NCI-H2107 treated with DMSO at 0.1 percent for 48 hours (cell line): ENCODE results near the gene FKBP9.
A peak's percentile ranks its signal among the peaks of the same experiment; 100 is the strongest.
"Not testable (repeated sequence)": the region's sequence is repeated elsewhere in the genome, so short reads cannot be mapped to it uniquely, and the experiment has no call there.

ENCODE experiments used
- DNase-seq: peaks from one replicate; lab custom pipeline; 2025; ENCODE audit not compliant: unreplicated experiment; lab: John Stamatoyannopoulos, UW

The FKBP9 gene

DNA sequence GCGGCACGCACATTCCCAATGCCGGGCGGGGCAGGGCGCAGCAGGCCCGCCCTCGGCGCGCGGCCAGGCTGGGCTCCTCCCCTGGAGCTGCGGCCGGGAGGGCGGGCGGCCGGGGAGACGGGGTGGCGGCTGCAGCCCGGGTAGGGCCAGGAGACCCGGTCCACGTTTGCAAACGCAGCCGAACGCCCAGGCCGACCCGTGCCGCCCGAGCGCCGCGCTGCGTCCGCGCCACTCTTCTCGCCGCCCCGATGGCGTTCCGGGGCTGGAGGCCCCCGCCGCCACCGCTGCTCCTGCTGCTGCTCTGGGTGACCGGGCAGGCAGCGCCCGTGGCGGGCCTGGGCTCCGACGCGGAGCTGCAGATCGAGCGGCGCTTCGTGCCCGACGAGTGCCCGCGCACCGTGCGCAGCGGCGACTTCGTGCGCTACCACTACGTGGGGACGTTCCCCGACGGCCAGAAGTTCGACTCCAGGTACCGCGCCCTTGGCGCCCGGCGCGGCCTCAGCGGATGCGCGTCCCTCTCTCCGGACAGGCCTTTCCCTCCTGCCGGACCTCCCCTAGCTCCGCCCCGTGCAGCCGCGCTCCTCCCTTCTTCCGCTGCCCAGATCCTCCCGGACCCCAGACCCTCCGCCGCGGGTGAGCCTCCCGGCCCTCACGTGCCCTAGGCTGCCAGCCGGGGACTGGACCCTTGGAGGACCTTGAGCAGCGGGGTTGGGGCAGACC is at the start of gene FKBP9:
FKBP9 (plus strand) TSS at position 115 of the 720 bp plus-strand sequence; CDS start at position 249, 134 bp downstream.
- DNase-seq: peak; percentile 34

GRCh38 chr7:32910195-32910594 is 47.0 kb upstream of the FKBP9 start:
- no peak for DNase-seq

DNA sequence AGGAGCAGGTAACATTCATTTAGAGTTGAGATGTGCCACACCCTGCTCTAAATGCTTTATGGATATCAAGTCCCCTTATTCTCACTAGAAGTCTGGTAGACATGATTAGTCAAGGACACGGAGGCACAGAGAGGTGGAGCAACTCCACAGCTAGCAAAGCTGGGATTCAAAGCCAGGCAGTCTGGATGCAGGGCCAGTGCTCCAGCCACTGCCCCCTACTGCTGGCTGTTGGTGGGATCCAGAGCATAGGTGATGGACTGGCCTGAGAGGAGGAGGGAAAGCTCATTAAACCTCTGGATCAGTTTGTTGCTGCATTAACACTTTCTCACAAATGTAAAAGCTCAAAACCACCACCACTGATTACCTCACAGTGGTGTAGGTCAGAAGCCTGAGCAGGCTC is 43.1 kb upstream of the FKBP9 start:
- DNase-seq: no peak

DNA sequence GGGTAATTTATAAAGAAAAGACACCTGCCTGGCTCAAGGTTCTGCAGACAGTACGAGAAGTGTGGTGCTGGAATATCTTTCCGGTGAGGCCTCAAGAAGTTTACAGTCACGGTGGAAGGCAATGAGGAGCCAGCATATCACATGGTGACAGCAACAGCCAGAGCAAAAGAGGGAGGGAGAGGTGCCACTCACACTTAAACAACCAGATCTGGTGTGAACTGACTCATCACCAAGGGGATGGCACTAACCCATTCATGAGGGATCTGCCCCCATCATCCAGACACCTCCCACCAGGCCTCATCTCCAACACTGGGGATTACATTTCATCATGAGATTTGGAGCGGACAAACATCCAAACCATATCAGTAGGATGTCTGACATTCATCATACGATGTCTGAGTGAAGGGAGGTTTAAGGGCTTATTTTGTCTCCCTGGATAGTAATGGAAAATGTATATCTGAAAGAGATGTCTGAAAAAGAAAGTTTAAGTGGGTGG is 42.2 kb upstream of the FKBP9 start:
- no peak for DNase-seq

DNA sequence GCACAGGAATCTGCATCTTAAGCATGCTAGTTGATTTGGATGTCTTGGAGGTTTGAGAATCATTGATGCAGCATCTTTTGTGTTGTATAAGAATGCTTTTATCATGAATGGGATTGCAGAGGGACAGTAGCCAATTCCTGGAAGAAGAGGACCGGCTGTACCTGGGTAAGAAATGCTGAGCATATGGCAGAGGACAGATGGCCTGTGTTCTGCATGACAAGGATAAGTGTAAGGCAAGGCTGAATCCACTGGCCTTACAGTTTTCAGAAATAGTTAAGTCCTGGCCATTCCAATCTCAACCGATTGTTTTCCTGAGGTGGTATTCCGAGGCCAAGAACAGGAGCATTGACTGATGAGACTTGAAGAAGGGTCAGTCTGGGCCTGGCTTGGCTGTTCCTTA is 41.2 kb upstream of the FKBP9 start:
- DNase-seq: no peak

DNA sequence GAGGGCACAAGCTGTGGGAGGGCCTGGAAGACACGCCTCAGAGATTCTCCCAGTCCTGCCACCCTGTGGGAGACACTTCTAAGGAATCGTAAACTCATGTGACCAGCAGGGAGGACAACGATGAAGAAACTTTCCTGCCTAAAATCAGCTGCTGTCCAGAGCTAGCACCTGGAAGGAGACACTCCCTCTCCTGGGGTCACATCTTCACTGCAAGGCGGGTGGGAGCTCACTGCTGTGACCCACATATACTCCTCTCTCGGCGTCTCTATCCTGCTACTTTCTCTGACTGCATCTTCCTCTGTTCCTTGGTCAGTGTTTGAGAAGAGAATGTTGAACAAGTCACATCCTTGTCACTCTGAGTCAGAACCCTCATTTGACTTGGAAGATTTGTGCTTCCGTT is 40.2 kb upstream of the FKBP9 start:
- DNase-seq: not testable (repeated sequence)

DNA sequence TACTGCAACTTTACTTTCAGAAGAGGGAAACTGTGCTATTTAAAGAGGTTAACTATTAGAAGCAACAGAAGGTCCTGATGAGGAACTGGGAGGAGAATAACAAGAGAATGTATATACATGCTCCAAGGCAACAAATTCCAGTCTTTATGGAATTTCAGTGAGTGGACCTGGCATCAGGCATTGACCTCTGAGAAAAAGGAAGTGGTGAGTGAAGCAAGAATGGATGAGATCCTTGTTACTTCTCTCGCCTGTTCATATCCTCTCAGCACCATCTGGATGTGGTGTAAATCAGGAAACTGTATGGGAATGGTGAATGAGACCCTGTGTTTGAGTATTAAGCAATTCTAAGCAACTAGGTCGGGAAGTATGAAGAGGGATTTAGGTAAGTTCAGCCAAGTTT is 35.3 kb upstream of the FKBP9 start:
- DNase-seq: no peak

GRCh38 chr7:32928785-32929298 is 28.4 kb upstream of the FKBP9 start:
- no peak for DNase-seq

DNA sequence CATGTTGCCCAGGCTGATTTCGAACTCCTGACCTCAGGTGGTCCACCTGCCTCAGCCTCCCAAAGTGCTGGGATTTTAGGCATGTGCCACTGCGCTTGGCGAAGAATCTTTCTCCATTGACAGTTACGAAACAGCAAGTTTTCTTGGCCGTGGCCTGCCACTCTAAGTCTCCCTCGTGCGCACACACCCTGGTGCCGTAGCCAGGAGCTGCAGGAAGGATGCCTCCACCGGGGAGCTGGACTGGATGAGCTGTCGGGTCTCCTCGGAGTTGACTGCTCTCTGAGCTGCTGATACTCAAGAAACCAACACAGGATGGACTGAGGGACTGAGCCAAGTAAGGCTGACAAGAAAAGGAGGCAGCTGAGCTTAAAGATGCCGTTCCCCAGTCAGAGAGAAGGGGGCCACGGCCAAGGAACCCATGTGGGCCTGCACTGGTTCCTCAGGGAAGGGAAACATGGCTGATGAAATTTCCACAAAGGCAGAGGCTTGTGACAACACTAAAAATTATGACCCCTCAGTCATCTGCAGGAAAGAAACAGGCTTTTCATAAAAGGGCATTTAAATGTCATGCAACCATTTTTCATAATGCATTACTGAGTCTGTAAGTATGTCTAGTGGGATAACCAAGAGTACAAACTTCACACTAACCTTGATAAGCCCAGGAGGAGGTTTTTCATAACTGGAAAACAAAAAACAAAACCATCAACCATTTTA is 27.7 kb upstream of the FKBP9 start:
- DNase-seq: no peak

- no peak for DNase-seq
Observed at GRCh38 chr7:32930378-32930777, 26.9 kb upstream of the FKBP9 start.

- no peak for DNase-seq
Observed at GRCh38 chr7:32935558-32935957, 21.7 kb upstream of the FKBP9 start.

DNA sequence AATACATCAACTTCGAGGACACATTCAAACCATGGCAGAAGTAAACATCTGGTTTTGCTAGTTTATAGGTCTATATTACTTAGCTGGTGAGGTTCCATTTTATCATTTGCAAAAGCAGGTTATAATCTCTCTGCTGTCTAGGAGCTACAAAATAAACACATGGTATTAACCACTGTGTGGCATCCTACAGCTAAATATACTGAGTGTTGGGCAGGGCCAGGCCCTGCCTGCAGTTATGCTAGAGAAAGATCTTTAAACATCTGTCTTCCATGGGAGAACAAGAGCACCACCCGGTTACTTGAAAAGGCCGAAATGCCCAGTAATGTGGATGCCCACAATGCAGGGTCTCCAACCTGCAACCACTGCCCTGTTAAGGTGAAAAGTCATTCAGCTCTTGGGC is 20.6 kb upstream of the FKBP9 start:
- DNase-seq: no peak

GRCh38 chr7:32937344-32938174 is 19.7 kb upstream of the FKBP9 start:
- no peak for DNase-seq

GRCh38 chr7:32941181-32941580 is 16.1 kb upstream of the FKBP9 start:
- DNase-seq: no peak

DNA sequence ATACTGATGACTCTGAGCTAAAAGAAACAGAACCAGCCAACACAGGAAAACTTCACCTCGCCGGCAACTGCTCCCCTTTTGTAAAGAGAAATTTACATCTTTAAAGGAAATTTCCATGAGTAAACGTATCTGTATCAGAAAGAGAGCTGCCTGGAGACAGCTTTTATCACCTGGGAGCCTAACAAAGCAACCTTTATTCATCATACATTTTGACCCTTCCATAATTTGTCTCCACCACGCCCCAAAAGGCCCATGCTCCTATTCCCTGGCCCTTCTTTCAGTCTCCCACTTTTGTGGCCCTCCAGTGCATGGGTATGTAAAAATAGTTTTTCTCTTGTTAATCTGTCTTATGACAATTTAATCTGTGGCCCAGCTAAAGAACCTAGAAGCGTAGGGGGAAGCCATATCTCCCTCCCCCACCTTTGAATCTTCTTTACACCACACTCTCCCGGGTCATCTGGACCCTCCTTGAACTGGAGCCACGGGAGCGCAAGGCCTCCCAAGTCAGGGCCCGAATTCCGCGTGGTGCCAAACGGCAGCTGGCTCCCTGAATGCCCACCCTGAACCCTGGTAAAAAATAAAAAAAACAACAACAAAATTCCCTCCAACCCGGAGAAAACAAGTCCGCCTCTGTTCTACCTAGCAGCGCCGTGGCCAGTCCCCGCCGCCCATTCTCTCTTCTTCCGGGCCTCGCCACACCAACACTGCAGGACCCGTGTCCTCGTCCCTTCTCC is 15.4 kb upstream of the FKBP9 start:
- peak; percentile 38 for DNase-seq

GRCh38 chr7:32942415-32943251 is 14.6 kb upstream of the FKBP9 start:
- peak; percentile 66 for DNase-seq

- DNase-seq: no peak
Observed at GRCh38 chr7:32943252-32944030, 13.8 kb upstream of the FKBP9 start.

DNA sequence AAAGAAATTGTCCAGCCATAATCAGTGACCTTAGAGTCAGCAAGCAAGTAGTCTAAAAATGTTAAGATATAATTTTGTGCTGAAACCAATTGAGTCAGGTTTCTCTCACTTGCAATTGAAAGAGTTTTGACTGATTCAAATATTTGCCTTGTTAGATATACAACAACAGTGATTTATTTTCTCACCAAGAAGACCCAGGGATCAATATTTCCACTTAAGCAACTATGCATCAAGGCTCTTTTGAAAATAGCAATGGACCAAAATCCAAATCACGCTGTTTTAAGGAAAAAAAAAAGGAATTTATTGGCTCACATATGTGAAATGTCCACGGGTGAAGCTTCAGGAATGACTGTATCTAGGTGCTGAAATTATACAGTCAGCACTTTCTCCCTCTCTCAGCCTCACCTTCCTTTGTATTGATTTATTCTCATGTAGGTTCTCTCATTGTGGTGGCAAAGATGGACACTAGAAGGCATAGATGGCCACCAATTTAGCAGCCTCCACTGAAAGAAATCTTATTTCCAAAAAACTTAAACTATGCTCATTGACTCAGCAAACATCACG is 9.7 kb upstream of the FKBP9 start:
- no peak for DNase-seq

- no peak for DNase-seq
Observed at GRCh38 chr7:32948202-32948601, 9.0 kb upstream of the FKBP9 start.
